GM18526 (cell line): ENCODE results near the gene PLXNB1.

Experiments used
- POLR2A ChIP-seq: IDR thresholded peaks from 3 replicates; pipeline ENCODE4 v1.6.1; 2011; ENCODE audit not compliant: insufficient read length; ENCODE audit errors: extremely low read depth

Gene PLXNB1

GRCh38 chr3:48427630-48427962, 2.3 kb downstream of the PLXNB1 start:
- TF ChIP-seq POLR2A, result no peak

- no peak for TF ChIP-seq POLR2A
These were observed 2.8 kb downstream of the PLXNB1 start for GRCh38 chr3:48426944-48427629.

GRCh38 chr3:48426401-48426909, 3.4 kb downstream of the PLXNB1 start:
- TF ChIP-seq POLR2A, result no peak

- no peak for TF ChIP-seq POLR2A
These were observed 4.5 kb downstream of the PLXNB1 start for GRCh38 chr3:48425281-48425812.

GRCh38 chr3:48423883-48424695, 5.8 kb downstream of the PLXNB1 start:
- TF ChIP-seq POLR2A, result no peak

- no peak for TF ChIP-seq POLR2A
These were observed 6.5 kb downstream of the PLXNB1 start for GRCh38 chr3:48423241-48423882.

GRCh38 chr3:48422681-48423080, 7.2 kb downstream of the PLXNB1 start:
- no peak for TF ChIP-seq POLR2A

GRCh38 chr3:48422272-48422671, 7.6 kb downstream of the PLXNB1 start:
- TF ChIP-seq POLR2A, result no peak

- TF ChIP-seq POLR2A, result no peak
These were observed 9.3 kb downstream of the PLXNB1 start for GRCh38 chr3:48420561-48420960.

GRCh38 chr3:48419597-48419996, 10.3 kb downstream of the PLXNB1 start:
- TF ChIP-seq POLR2A, result no peak

GRCh38 chr3:48419149-48419548, 10.7 kb downstream of the PLXNB1 start:
- TF ChIP-seq POLR2A, result no peak

- TF ChIP-seq POLR2A, result no peak
These were observed 11.2 kb downstream of the PLXNB1 start for GRCh38 chr3:48418651-48419050.

- no peak for TF ChIP-seq POLR2A
These were observed 11.7 kb downstream of the PLXNB1 start for GRCh38 chr3:48418140-48418539.

- no peak for TF ChIP-seq POLR2A
These were observed 12.3 kb downstream of the PLXNB1 start for GRCh38 chr3:48417529-48418108.

GRCh38 chr3:48416546-48416945, 13.3 kb downstream of the PLXNB1 start:
- TF ChIP-seq POLR2A, result no peak
